ENCODE measurements around the gene FEZ2.
"Not testable (repeated sequence)": the region's sequence is repeated elsewhere in the genome, so short reads cannot be mapped to it uniquely, and the experiment has no call there.

FEZ2 gene

GRCh38 chr2:36611316-36611990 lies 13.5 kb upstream of the FEZ2 start:
- H3K9me3 ChIP-seq: no peaks in the 10 kb centered on the region
- no peak for TF ChIP-seq CTCF (IDR thresholded peaks at IDR 0.05)
- H3K27ac ChIP-seq: no peak overlapping the region
- no peak for DNase-seq
- intact Hi-C loops (cut with DNase I; ENCODE audit: low total_unique reads): no loop called here
- H3K4me1 ChIP-seq: peaks cover 0 to 10% (median 2%) of the 10 kb centered on the region in 4 donors
- H3K36me3 ChIP-seq: no peaks in the 10 kb centered on the region
- H3K27me3 ChIP-seq: no peaks in the 10 kb centered on the region
- H3K4me3 ChIP-seq: no peak overlapping the region

- no peak for TF ChIP-seq CTCF (IDR thresholded peaks at IDR 0.05)
- no peaks in the 10 kb centered on the region for H3K9me3 ChIP-seq
- H3K36me3 ChIP-seq: no peaks in the 10 kb centered on the region
- no peak overlapping the region for H3K27ac ChIP-seq
- H3K27me3 ChIP-seq: no peaks in the 10 kb centered on the region
- H3K4me1 ChIP-seq: peaks cover 0 to 10% (median 0%) of the 10 kb centered on the region in 4 donors
- H3K4me3 ChIP-seq: no peak overlapping the region
- no peak for DNase-seq
- intact Hi-C loops (cut with DNase I; ENCODE audit: low total_unique reads): no loop called here
These were observed 11.5 kb upstream of the FEZ2 start for GRCh38 chr2:36609507-36609906.

- no peak overlapping the region for H3K4me3 ChIP-seq
- no peaks in the 10 kb centered on the region for H3K4me1 ChIP-seq
- no peak for TF ChIP-seq CTCF (IDR thresholded peaks at IDR 0.05)
- intact Hi-C loops (cut with DNase I; ENCODE audit: low total_unique reads): no loop called here
- no peaks in the 10 kb centered on the region for H3K36me3 ChIP-seq
- no peaks in the 10 kb centered on the region for H3K27me3 ChIP-seq
- H3K27ac ChIP-seq: no peak overlapping the region
- no peak for DNase-seq
- H3K9me3 ChIP-seq: no peaks in the 10 kb centered on the region
These were observed 10.0 kb upstream of the FEZ2 start for GRCh38 chr2:36607947-36608346.

- H3K4me3 ChIP-seq: no peak overlapping the region
- H3K36me3 ChIP-seq: no peaks in the 10 kb centered on the region
- intact Hi-C loops (cut with DNase I; ENCODE audit: low total_unique reads): no loop called here
- TF ChIP-seq CTCF (IDR thresholded peaks at IDR 0.05): no peak
- H3K4me1 ChIP-seq: no peaks in the 10 kb centered on the region
- no peak for DNase-seq
- H3K27ac ChIP-seq: no peak overlapping the region
- H3K27me3 ChIP-seq: no peaks in the 10 kb centered on the region
- H3K9me3 ChIP-seq: no peaks in the 10 kb centered on the region
These were observed 9.0 kb upstream of the FEZ2 start for GRCh38 chr2:36606925-36607324.

- no peak for TF ChIP-seq CTCF (IDR thresholded peaks at IDR 0.05)
- intact Hi-C loops (cut with DNase I; ENCODE audit: low total_unique reads): no loop called here
- H3K36me3 ChIP-seq: no peaks in the 10 kb centered on the region
- H3K4me1 ChIP-seq: no peaks in the 10 kb centered on the region
- no peaks in the 10 kb centered on the region for H3K9me3 ChIP-seq
- no peak overlapping the region for H3K4me3 ChIP-seq
- no peak for DNase-seq
- H3K27me3 ChIP-seq: no peaks in the 10 kb centered on the region
- H3K27ac ChIP-seq: no peak overlapping the region
These were observed 7.3 kb upstream of the FEZ2 start for GRCh38 chr2:36605273-36605672.

- H3K27me3 ChIP-seq; H3K4me3 ChIP-seq; H3K36me3 ChIP-seq; H3K27ac ChIP-seq; DNase-seq; intact Hi-C loops (cut with DNase I; ENCODE audit: low total_unique reads); H3K4me1 ChIP-seq; H3K9me3 ChIP-seq: not testable (repeated sequence)
These were observed 5.7 kb upstream of the FEZ2 start for GRCh38 chr2:36603629-36604028.
